ENCODE results near the gene KDM4B.

KDM4B gene

GRCh38 chr19:5012688-5013457, 44.0 kb downstream of the KDM4B start:
- TF ChIP-seq, protein P1, sequence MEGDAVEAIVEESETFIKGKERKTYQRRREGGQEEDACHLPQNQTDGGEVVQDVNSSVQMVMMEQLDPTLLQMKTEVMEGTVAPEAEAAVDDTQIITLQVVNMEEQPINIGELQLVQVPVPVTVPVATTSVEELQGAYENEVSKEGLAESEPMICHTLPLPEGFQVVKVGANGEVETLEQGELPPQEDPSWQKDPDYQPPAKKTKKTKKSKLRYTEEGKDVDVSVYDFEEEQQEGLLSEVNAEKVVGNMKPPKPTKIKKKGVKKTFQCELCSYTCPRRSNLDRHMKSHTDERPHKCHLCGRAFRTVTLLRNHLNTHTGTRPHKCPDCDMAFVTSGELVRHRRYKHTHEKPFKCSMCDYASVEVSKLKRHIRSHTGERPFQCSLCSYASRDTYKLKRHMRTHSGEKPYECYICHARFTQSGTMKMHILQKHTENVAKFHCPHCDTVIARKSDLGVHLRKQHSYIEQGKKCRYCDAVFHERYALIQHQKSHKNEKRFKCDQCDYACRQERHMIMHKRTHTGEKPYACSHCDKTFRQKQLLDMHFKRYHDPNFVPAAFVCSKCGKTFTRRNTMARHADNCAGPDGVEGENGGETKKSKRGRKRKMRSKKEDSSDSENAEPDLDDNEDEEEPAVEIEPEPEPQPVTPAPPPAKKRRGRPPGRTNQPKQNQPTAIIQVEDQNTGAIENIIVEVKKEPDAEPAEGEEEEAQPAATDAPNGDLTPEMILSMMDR (IDR thresholded peaks at IDR 0.05; ENCODE audit: insufficient read depth, low read length, missing control alignments), result no peak
- no peak for DNase-seq (ENCODE audit: low read depth, low spot score)
- no peak overlapping the region for H3K4me3 ChIP-seq (ENCODE audit: low read depth, low read length)
- ChIA-PET CTCF (interaction anchor here (4.6 to 9.1 kb wide), 2 partner anchors 11 to 16 kb away, joined by 29 to 92 read pairs; no protein-coding TSS in a partner anchor), POLR2A (no interaction called here)

DNA sequence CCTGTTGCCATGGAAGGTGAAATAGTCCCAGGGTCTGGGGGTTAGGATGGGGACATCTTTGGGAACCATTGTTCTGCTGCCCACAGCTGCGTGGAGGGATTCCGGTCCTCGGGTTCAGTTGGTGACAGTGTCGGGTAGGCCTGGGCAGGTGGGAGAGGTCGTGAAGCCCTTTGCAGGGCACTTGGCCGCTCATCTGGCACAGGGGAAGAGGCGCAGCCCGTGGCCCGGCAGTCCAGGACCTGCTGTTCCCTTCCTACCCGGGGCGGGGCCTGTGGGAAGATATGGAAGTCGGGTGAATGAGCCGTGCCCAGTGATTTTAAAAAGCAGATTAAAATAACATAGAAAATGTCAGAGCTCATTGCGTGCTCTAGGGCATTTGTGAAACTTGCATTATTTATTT, 44.8 kb downstream of the KDM4B start:
- ChIA-PET CTCF (interaction anchor here (4.6 to 9.1 kb wide), 2 partner anchors 11 to 15 kb away, joined by 29 to 92 read pairs; no protein-coding TSS in a partner anchor), POLR2A (no interaction called here)
- TF ChIP-seq, protein P1 (IDR thresholded peaks at IDR 0.05; ENCODE audit: insufficient read depth, low read length, missing control alignments), result no peak
- DNase-seq (ENCODE audit: low read depth, low spot score), result no peak
- H3K4me3 ChIP-seq (ENCODE audit: low read depth, low read length), result no peak overlapping the region

DNA sequence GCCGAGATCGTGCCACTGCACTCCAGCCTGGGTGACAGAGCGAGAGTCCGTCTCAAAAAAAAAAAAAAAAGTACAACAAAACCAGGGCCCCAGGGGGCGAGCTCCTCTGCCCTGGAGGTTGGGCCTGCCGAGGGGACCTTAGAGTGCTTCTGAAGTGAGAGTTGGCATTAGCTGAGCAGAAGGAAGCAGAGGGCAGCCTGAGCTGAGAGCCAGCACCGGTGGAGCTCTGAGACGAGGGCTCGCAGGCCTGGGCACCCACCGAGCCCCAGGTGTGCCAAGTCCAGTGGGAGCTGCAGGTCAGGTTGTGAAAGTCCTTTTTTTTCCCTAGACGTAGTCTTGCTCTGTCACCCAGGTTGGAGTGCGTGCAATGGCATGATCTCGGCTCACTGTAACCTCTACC, 46.0 kb downstream of the KDM4B start:
- no peak for DNase-seq (ENCODE audit: low read depth, low spot score)
- TF ChIP-seq, protein P1 (IDR thresholded peaks at IDR 0.05; ENCODE audit: insufficient read depth, low read length, missing control alignments), result no peak
- no peak overlapping the region for H3K4me3 ChIP-seq (ENCODE audit: low read depth, low read length)
- ChIA-PET CTCF (interaction anchor here (4.6 to 9.1 kb wide), 2 partner anchors 13 to 14 kb away, joined by 29 to 92 read pairs; no protein-coding TSS in a partner anchor), POLR2A (no interaction called here)

GRCh38 chr19:5016268-5016667, 47.4 kb downstream of the KDM4B start:
- CTCF ChIA-PET, result interaction anchor here (3.1 to 9.1 kb wide), 3 partner anchors 13 to 206 kb away, joined by 12 to 92 read pairs (median 29); no protein-coding TSS in a partner anchor

GRCh38 chr19:5016781-5017180, 47.9 kb downstream of the KDM4B start:
- POLR2A ChIA-PET, result interaction anchor here (1.4 kb wide), 1 partner anchor 48 kb away, joined by 6 read pairs; the partner anchor contains the start of gene KDM4B
- TF ChIP-seq, protein P1 (IDR thresholded peaks at IDR 0.05; ENCODE audit: insufficient read depth, low read length, missing control alignments), result no peak
- CTCF ChIA-PET, result interaction anchor here (1.2 to 9.1 kb wide), 4 partner anchors 12 to 207 kb away, joined by 3 to 92 read pairs (median 14); no protein-coding TSS in a partner anchor
- DNase-seq (ENCODE audit: low read depth, low spot score), result no peak
- no peak overlapping the region for H3K4me3 ChIP-seq (ENCODE audit: low read depth, low read length)

More at GRCh38 chr19:5016268-5016667, 47.4 kb downstream of the KDM4B start:
- TF ChIP-seq, protein P1 (IDR thresholded peaks at IDR 0.05; ENCODE audit: insufficient read depth, low read length, missing control alignments), result no peak
- no peak for DNase-seq (ENCODE audit: low read depth, low spot score)
- POLR2A ChIA-PET, result no interaction called here
- H3K4me3 ChIP-seq (ENCODE audit: low read depth, low read length), result no peak overlapping the region

GRCh38 chr19:5017235-5017634, 48.3 kb downstream of the KDM4B start:
- ChIA-PET POLR2A (interaction anchor here (1.4 kb wide), 1 partner anchor 49 kb away, joined by 6 read pairs; the partner anchor contains the start of gene KDM4B), CTCF (interaction anchor here (1.1 to 9.1 kb wide), 6 partner anchors 10 to 207 kb away, joined by 3 to 92 read pairs (median 8); no protein-coding TSS in a partner anchor)
- DNase-seq (ENCODE audit: low read depth, low spot score), result no peak
- TF ChIP-seq, protein P1 (IDR thresholded peaks at IDR 0.05; ENCODE audit: insufficient read depth, low read length, missing control alignments), result no peak
- H3K4me3 ChIP-seq (ENCODE audit: low read depth, low read length), result no peak overlapping the region

Data from AG04449 (cell line).